Left hindlimb (tissue), 1 donor: ENCODE measurements around the gene CUX1.
"Not testable (repeated sequence)": the region's sequence is repeated elsewhere in the genome, so short reads cannot be mapped to it uniquely, and the experiment has no call there.

Experiments
- DNase-seq: peaks from one replicate; pipeline ENCODE4 v3.0.0-alpha.2; 2018

Gene CUX1

DNA sequence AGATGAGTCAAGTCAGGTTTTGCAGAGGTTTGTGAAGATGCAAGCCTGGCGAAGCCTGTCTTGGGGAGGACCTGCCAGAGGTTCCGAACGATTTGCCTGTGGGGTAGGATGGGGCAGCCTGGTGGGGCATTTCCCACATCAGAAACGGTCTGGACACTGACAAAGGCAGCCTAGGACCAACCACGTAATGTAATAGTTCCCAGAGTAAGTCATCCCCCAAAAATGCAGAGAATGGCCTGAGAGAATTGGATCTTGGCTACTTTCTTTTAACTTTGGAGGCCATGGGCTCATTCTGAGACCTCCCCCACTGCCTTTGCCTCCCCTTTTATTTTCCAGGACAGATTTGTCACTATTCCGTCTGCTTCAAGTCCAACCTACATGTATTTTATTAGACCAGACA lies 300.3 kb downstream of the CUX1 start:
- DNase-seq = no peak

GRCh38 chr7:102119213-102119651 lies 301.8 kb downstream of the CUX1 start:
- DNase-seq = no peak

- no peak for DNase-seq
Measured at GRCh38 chr7:102119925-102120324, 302.5 kb downstream of the CUX1 start.

DNA sequence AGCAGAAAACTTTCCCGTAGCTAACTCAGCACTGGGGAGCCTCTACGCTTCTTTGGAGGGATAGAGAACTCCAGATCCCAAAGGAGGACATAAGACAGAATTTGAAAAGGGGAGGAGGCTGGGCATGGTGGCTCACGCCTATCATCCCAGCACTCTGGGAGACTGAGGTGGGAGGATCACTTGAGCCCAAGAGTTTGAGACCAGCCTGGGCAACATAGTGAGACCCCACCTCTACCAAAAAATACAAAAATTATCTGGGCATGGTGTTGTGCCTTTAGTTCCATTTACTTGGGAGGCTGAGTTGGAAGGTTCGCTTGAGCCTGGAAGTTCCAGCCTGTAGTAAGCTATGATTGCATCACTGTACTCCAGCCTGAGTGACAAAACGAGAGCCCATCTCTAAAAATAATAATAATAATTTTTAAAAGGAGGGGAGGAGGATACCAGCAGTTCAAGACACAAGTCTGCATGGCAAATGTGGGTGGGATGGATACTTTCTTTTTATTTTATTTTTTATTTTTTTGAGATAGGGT lies 303.3 kb downstream of the CUX1 start:
- no peak for DNase-seq

- no peak for DNase-seq
Measured at GRCh38 chr7:102122026-102122425, 304.6 kb downstream of the CUX1 start.

- DNase-seq = peak; percentile 66
Measured at GRCh38 chr7:102125127-102125596, 307.7 kb downstream of the CUX1 start.

DNA sequence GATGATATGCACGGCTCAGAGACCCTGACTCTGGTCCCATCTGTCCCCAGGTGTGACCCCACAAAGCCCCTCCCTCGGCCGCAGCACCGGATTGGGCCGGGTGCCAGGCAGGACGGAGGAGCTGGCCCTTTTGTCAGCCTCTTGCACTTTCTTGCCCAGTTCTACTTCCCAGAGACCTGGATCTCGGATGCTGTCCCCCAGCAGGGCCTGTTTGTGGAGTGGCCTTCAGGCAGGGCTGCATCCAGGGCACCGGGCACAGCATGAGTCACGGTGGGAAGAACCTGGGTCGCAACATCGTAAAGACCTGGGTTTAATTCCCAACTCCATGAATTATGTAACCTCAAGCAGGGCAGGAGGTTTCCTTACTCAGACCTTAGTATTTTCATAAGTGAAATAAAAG lies 310.9 kb downstream of the CUX1 start:
- no peak for DNase-seq

DNA sequence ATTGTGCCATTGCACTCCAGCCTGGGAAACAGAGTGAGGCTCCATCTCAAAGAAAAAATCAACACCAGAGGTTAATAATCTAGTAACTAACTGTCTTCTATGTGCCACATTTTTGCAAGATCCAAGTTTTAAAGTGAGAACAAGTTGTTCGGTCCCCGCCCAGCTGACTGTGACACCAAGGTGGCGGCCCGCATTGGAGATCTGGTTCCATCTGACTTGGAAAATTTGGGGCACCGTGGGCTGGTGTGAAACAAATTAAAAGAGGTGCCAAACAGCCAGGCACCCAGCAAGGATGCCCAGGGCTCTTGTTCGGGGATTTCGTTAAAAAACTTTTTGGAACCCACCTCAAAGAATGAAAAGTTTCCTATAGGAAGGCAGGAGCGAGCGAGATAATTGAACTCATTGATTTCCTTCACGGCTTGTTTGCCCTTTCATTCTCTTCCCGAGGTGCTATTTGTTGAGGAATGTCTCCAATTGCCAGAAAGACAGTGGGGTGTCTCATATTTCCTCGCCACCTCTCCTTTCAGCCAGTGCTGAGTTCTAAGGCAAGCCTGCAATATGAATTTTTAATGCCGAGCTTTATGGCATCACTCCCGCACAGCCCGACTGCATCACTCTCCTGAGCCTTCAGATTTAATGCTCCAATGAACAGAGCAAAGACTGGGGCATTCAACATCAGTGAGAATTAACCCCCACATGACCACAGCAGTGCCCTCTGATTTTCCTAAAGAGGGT lies 312.4 kb downstream of the CUX1 start:
- no peak for DNase-seq

- DNase-seq = no peak
Measured at GRCh38 chr7:102132209-102132752, 314.9 kb downstream of the CUX1 start.

DNA sequence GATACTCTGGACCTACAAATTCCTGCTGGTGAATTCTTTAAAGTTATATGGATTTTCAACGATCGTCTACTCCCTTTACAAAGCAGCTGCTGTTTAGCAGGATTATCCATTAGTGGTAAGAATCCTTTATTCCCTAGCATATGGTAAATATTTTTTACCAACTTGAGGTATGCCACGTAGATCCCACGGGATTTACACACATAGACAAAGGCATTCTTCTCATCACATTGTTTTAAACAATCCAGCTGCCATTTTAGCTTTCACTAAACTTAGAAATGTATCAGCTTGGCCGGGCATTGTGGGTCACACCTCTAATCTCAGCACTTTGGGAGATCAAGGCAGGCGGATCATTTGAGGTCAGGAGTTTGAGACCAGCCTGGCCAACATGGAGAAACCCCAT lies 321.2 kb downstream of the CUX1 start:
- DNase-seq = no peak

GRCh38 chr7:102140952-102141370 lies 323.5 kb downstream of the CUX1 start:
- no peak for DNase-seq

- DNase-seq = not testable (repeated sequence)
Measured at GRCh38 chr7:102142433-102142832, 325.0 kb downstream of the CUX1 start.

GRCh38 chr7:102146122-102146521 lies 328.7 kb downstream of the CUX1 start:
- no peak for DNase-seq

GRCh38 chr7:102147008-102147407 lies 329.6 kb downstream of the CUX1 start:
- no peak for DNase-seq

- DNase-seq = no peak
Measured at GRCh38 chr7:102148799-102149198, 331.4 kb downstream of the CUX1 start.

GRCh38 chr7:102149416-102149815 lies 332.0 kb downstream of the CUX1 start:
- DNase-seq = no peak

DNA sequence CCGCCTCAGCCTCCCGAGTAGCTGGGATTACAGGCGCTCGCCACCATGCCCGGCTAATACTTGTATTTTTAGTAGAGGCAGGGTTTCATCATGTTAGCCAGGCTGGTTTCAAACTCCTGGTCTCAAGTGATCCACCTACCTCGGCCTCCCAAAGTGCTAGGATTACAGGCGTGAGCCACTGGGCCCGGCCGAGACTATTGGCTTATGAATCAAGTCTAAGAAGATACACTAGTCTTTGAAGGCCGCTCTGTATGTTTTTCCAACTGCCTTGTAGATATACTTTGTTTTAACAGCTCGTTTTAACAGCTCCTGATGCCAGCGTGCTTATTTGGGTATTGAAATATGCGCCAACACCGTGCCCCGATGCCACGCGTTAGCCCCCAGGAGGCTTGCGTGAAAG lies 332.8 kb downstream of the CUX1 start:
- DNase-seq = no peak

DNA sequence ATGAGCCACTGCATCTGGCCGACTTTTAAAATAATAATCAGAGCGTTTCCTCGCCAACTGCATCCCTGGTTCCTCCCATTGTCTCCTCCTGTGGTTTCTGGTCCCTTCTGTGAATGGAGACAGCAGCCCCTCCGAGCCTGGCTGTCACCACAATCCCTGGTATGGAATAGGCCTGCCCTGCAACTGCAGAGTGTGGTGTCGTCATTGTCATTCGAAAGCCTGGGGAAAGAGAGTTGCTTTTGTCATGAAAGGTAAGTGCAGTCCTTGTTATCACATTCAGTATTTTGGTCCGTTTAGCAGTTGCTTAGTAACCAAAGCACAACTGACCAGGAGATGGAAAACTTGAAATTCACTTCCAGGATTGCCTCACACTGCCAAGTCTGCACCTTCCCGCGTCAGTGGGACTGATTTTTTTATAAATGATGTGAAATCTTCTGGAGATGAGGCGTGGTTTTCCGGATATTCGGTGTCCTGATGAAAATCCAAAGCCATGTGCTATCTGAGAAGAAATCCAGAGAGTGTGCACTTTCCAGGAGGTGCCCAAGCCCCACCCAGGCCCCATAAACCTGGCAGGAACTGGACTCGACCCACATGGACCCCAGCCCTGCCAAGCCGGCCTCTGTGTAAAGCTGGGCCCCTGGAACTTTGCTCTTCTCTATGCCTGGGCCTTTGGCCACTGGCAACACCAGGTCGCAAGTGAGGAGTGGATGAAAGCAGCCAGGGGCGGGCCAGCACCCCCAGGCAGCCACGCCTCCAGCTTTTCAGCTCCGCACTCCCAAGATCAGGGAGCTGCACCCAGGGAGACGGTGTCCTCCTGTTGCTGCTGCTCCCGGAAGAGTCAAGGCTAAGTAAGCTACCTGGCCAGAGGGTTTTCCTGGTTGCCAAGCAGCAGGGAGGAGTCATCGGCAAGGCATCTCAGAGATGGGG lies 335.5 kb downstream of the CUX1 start:
- DNase-seq = peak; percentile 59

- DNase-seq = no peak
Measured at GRCh38 chr7:102153599-102153946, 336.1 kb downstream of the CUX1 start.

DNA sequence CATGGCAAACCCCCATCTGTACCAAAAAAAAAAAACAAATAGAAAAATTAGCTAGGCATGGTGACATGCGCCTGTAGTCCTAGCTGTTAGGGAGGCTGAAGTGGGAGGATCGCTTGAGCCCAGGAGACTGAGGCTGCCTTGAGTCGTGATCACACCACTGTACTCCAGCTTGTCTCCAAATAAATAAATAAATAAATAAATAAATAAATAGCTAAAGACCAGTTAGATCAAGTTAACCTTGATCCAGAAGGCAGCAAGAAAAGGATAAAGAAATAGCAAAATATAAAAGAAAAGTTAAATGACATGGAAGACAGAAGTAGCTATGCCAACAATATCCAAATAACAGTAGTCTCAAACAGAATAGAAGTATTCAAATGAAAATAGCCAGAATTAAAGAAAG lies 337.0 kb downstream of the CUX1 start:
- no peak for DNase-seq

- no peak for DNase-seq
Measured at GRCh38 chr7:102155821-102156441, 338.5 kb downstream of the CUX1 start.

- DNase-seq = no peak
Measured at GRCh38 chr7:102156867-102157266, 339.4 kb downstream of the CUX1 start.

GRCh38 chr7:102165136-102165535 lies 347.7 kb downstream of the CUX1 start:
- no peak for DNase-seq
